GM18517 (cell line): ENCODE measurements around the gene VPS26B.
"Not testable (repeated sequence)": the region's sequence is repeated elsewhere in the genome, so short reads cannot be mapped to it uniquely, and the experiment has no call there.

Experiments used
- ATAC-seq: cut with Tn5 transposase; IDR thresholded peaks from one replicate; pipeline ENCODE4 v1.9.1; 2021; ENCODE audit warnings: mild to moderate bottlenecking, moderate library complexity; ENCODE audit not compliant: unreplicated experiment

VPS26B gene

DNA sequence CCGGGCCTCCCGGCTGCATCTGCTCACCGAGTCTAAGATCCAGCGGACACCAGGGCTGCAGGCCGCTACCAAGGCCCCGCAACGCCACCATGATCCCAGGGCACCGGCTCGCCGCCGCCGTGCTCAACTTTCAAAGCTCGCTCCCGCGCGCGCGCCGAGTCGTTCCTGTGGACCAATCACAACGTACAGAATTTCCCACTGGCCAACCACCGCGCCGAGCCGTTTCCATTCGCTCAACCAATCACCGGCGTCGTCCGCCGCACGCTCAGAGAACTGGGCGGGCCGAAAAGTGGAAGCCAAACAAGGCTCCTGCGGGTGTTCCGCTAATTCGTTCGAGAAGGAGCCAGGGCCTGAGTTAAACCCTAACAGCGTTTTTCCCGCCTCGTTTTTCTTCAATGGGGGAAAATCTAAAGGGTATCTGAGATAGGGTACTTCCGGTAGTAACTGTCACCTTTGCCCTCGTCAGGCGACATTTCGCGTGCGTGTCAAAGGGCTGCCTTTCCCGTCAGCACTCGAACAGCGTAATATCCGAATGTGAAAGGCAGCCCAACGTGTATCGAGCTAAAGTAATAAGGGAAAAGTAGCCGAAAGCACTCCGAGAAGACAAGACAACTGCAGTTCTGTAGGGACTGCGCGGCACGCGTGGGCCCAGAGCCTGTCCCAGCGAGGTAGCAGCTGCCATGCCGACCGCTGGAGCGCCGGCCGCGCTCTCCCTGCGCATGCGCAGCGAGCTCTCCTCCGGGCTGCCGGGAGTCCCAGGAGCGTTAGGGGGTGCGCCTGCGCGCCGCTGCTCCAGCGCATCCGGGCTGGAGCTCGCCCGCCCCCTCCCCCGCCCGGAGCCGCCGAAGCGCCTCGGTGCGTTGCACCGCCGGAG, at the start of gene VPS26B, which contains the start of gene NCAPD3:
Gene VPS26B (plus strand): TSS at position 836 of the 874 bp plus-strand sequence. CDS start 452 bp downstream, outside the sequence.
Gene NCAPD3 (minus strand): TSS at position 132 of the 874 bp plus-strand sequence. CDS start 41 bp downstream, at position 91.
- ATAC-seq = peak; percentile 68

DNA sequence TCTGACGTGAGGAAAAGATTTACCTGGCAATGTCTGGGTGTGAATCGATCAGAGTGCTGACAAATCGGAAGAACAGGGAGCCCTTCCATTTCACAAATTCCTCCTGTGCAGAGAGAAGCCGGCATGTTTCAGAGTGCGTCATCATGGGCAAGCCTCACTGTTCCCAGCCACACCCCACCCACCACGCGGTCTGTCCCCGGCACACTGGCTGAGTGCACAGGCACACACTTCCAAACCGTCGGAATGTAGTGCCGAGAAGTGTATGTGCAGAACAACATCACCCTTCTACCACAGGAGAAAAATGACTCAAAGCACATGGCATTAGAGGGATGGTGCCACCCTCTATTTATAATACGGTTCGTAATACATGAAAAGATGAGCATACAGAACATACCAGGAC, 48.2 kb upstream of the VPS26B start:
- no peak for ATAC-seq

DNA sequence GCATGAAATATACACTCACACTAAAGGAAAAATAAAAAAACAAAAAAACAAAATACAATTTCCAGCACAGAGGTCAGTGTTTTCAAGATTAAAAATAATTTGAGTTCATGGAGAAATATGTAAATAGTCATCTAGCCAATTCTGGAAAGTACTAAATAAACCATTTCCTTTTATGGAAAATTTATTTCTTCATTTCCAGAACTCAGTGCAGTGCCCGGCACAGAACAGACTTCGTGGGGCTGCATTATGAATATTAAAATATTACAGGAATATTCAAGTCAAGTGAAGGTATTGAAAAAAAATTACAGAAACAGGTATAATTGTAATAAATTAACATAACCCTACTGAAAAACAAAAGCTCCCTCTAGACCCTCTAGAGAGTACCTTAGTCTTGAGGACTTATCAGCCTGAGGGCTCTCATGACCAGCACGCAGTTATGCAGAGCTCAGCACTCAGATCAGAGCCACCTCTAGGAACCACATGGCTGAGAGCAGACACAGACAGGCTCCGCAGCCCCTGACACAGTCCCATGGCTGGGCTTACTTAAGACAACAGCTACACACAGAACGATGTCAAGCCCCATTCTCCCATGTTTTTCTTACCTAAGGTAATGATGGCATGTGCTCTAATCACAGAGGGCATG, 46.3 kb upstream of the VPS26B start:
- no peak for ATAC-seq

DNA sequence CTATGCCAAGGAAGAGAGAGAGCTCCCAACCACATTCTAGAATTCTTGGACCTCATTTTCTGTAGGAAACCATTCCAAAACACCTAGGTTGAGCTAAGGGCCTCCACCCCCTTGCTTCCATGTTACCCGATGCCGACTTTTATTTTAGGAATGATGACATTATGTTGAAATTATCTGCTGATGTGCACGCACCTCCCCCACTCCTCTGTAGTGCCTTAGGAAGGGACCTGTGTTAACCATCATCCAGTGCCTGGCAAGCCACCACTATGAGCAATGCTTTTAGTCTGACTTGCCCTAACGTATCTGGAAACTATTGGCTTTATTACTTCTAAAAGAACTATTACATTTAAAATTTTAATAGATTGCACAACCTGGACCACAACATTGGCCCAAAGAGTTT, 42.8 kb upstream of the VPS26B start:
- no peak for ATAC-seq

DNA sequence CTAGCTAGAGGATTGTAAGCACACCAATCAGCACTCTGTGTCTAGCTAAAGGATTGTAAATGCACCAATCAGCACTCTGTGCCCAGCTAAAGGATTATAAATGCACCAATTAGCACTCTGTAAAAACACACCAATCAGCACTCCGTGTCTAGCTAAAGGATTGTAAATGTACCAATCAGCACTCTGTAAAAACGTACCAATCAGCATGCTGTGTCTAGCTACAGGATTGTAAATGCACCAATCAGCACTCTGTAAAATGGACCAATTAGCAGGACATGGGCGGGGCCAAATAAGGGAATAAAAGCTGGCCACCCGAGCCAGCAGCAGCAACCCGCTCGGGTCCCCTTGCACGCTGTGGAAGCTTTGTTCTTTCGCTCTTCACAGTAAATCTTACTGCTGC, 36.4 kb upstream of the VPS26B start:
- ATAC-seq = not testable (repeated sequence)

DNA sequence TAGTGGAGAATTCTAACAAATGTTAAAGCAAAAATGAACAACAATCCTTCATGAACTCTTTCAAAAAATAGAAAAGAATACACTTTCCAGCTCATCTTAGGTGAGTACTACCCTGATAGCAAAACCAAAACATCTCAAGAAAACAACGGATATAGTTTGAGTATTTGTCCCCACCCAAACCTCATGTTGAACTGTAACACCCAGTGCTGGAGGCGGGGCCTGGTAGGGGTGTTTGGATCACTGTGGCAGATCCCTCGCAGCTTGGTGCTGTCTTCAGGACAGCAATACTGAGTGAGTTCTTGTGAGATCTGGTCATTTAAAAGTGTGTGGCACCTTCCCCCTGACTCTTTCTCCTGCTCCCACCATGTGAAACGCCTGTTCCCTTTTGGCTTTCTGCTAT, 27.7 kb upstream of the VPS26B start:
- ATAC-seq = no peak

DNA sequence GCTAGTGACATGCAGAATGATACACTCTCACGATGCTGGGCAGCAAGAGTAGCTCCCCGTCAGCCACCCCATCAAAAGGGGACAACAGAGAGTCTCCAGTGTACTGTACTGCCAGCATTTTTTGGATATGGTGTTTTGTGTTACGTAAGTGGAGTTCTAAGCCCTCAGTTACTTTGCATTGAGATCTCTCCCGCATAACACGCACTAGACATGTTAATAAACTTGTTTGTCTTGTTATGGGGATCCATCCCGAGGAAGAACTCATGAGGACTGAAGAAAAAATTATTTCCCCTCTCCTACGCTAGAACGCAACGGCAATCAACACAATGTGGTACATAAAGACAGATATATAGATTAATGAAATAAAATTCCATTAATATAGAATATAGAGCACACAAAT, 24.9 kb upstream of the VPS26B start:
- ATAC-seq = no peak

DNA sequence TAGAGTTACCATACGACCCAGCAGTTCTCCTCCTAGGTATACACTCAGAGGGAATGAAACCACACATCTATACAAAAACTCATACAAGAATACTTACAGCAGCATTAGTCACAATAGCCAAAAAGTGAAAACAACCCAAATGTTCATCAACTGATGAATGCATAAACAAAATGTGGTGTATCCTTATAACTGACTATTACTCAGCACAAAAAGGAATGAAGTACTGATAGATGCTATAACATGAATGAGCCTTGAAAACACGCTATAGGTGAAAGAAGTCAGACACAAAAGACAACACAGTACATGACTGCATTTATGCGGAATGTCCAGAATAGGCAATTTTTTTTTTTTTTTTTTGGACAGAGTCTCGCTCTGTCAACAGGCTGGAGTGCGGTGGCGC, 23.8 kb upstream of the VPS26B start:
- ATAC-seq = no peak

DNA sequence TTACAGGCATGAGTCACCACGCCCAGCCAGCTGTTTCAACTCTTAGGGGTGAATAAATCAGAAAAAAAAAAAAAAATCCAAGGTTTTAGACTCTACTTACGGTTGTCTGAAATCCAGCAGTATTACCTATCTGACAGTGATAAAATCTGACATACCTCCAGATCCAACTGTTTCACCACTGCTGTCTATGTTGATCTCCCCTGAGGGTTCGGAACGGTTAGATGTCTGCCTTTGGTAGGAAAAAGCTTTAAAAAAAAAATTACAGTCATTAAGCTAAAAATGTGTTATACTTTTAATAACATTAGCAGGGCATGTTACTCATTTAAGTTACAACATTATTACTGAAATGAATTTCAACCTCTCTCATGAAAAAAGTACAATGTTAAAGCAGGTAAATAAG, 21.8 kb upstream of the VPS26B start:
- ATAC-seq = no peak

DNA sequence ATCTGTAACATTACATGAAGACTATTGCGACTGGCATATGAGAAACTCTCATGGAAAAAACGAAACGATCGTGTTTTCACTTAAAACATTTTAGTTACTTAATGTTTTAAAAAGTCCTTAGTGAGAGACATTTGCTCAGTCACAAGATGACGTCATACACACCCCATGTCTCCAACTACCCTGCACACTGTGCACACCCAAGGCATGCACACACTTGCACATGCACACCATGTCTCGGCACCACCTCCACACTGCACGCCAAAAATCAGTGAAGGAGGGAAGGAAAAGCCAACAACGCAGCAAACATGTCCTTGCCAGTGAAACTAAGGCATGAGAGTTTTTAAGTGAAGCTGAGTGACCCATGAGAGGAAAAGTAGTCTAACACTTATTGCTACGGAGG, 18.7 kb upstream of the VPS26B start:
- ATAC-seq = no peak

DNA sequence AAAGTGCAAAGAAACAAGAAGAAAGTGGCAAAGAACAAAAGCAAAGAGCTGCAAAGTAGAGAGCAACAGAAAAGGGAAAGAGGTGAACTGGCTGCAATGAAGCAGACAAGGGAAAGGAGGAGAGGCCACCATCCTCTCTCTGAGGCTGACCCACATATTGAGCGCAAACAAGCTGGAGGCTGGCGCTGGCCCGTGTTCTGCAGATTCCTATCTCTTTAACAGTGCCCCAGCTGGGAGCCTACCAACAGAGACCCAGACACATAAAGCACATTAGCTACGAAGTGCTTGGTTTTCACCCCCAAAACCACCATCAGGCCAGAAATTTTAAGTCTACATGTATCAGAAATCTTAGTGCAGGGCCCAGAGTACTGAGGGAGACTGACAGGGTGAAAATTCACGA, 18.3 kb upstream of the VPS26B start:
- no peak for ATAC-seq

DNA sequence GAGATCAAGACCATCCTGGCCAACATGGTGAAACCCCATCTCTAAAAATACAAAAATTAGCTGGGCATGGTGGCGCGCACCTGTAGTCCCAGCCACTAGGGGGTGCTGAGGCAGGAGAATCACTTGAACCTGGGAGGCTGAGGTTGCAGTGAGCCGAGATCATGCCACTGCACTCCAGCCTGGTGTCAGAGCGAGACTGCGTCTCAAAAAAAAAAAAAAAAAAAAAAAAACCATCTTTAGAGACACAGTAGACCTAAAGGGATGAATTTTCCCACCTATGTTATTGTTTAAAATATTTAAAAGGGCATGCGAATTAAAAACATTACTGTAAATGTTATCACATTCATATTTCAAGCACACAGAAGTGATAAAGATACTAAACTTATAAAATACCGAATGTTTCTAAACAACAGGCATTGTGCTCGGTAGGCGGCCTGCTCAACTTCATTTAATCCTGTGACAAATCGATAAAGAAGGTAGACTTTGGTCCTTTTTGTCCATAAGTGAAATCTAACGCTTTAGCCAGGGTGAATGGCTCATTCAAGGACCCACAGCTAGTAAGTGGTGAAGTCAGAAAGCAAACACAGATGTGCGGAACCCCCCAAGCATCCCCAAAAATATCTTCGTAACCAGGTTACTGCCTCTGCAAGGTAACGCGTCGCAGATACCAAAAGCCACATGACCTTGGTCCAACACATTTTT, 16.8 kb upstream of the VPS26B start:
- ATAC-seq = no peak

DNA sequence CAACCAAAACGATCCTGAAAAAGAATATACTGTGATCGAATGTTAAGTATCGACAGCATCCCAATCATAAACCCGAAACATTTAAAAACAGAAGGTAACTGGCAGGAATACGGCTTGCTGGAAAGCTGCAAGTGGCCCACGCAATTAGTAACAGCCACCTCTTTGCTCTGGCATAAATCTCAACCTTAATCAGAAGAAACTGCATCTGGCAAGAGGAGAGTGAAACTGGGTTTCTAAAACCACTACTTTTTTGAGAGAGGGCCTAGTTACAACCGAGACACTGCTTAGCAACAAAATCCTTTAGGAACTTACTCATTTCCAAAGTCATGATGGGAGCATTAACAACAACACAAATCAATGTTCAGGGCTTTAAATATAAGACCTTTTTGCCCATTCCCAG, 8.6 kb upstream of the VPS26B start:
- no peak for ATAC-seq

DNA sequence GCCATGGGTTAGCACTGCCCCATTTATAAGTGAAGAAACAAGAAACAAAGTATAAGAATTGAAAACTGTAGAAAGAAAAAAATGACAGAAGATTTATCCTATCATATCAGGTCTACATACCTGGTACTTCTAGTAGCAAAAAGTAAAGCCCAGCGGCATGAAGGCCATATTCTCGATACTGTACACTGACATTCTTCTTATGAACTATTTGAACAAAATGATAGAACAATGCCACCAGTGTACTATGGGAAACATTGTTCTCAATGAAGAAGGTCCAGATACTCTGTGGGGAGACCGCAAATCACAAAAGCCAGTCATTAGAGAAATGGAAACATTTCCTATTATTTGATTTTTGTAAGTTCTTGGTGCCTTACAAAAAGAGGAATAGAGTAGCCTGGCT, 7.7 kb upstream of the VPS26B start:
- ATAC-seq = no peak

DNA sequence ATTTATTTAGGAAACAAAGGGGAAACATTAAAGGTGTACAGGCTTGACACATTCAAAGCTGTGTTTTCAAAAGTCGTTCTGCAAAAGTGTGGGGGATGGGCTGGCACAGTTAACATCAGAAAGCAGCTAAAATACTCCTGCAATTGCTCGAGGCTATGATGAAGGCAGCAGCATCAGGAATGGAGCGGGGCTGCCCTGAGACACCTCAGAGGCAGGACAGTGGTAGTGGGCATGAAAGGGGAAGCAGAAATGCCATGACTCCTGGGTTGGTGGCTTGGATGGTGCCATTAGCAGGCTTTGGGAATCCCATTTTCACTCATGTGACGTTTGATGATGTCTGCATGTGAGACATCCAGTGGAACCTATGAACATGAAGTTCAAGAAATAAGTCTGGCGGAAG, 1.4 kb upstream of the VPS26B start:
- no peak for ATAC-seq

DNA sequence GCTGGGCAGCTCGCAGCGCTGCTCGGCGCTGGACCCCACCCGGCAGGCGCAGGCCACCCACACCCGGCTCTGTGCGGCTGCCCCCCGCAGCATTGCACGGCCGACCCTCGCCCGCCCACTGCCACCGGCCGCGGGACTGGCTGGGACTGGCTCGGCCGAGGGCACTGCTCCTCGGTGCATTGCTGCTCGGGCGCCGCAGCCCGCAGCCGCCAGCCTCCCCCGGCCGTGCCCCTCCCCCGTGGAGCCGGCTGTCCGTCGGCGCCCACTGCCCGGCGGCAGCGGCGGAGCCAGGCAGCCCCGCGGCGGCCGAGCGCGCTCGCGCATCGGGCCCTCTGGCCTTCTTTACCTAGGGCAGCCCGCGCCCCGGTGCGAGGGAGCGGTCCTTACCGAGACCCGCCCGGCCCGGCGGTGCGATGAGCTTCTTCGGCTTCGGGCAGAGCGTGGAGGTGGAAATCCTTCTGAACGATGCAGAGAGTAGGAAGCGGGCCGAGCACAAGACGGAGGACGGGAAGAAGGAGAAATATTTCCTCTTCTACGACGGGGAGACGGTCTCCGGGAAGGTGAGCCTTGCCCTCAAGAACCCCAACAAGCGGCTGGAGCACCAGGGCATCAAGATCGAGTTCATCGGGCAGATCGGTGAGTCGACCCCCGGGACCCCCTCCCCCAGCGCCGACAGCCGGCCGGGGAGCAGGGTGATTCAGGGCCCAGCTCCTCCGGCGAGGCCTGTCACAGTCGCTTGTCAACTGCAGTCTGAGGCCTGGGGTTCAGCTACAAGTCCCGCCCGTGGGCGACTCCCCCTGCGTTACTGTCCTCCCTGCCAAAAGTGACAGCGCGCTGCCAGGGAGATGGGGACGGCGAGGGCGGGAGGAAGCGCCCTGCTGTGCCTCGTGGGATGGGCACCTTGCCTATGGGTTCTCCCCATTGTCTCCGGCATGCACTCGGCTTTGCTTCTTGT, 516 bp downstream of the VPS26B start:
- ATAC-seq = peak; percentile 29

DNA sequence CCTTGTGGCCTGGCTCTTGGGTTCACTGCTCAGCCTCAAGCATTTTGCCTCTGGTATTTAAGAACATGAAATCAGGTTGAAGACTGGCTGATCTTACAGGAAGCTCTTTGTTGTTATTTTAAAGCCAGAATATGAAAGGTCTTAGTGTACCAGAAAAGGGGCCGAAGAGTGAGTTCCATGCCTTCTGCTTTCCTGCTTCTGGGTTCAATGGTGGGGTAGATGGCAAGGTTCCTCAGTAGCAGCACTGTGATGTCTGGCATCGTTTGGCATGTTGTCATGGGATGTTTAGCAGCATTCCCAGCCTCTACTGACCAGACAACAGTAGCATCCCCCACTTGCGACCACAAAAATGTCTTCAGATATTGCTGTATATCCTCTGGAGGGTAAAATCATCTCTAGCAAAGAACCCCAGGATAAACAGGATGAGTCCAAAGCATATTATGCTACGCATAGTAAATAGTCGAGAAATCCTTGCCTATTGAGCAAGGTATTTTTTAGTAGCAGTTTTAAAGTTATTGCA, 2.4 kb downstream of the VPS26B start:
- ATAC-seq = no peak

DNA sequence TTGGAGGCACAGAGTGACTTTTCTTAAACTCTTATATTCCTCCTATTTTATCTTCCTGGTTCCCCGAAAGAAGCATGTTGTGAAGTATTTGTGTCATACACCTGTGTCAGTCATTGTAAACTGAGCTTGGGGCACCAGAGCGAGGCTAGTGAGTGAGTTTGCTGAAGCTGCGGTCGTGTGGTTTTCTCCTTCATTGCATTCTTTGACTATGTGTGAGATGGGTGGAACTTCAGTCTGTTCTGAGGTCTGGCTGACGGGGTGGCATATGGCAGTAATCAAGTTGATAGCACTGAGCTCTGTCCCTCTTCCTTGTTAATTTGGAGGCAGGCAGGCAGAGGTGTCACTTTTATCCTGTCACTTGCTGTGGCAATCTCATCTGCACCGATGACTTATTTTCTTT, 4.2 kb downstream of the VPS26B start:
- peak; percentile 67 for ATAC-seq

DNA sequence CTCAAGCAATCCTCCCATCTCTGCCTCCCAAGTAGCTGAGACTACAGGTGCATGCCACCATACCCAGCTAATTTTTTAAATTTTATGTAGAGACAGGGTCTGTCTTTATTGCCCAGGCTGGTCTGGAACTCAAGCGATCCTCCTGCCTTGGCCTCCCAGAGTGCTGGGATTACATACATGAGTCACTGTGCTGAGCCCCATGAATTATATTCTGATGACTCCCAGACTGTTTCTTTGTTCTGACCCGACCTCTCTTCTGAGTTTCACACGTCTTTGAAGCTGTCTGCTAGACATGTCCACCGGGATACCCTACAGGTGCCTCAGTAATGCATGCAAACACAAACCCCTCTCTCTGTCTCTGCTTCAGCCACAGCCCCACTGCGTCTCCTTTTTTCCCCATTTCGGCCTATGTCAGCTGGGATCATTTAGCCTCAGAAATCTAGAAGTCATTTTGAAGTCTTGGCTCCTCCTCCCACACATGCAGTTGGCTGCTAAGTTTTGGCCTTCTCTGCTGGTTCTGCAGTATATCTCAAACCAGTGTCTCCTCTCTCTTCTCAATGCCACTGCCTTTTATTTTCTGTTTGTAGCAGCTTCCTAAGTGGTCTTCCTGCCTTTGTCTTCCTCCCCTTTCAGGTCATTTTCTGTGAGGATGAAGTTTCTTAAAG, 4.8 kb downstream of the VPS26B start:
- ATAC-seq = no peak

DNA sequence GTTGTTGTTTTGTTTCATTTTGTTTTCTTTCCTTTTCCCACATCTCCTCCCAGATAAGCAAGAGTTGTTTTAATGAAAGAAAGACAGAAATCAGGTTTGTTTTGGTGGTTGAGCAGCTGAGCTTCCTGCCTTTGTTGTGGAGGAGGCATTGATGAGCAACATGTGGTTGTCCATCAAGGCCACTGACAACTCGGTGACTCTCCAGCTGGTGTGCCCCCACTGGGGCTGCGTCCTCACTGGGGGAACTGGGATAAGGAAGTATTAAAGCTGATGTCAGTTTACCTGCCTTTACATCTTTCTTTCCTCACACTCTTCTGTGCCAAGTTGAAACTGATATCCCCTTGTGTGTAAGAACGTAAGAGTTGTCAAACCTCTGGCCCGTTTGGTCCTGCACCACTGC, 5.9 kb downstream of the VPS26B start:
- ATAC-seq = no peak
